Measurements from ENCODE around the gene BBS10. TPM values are rescaled to one million over a fixed set of nuclear protein-coding genes. Genes with fewer than 3 reads are reported as not detected.
"Not testable (repeated sequence)": the region's sequence is repeated elsewhere in the genome, so short reads cannot be mapped to it uniquely, and the experiment has no call there.

Gene BBS10
- total RNA-seq, 1 donor from 2014 or later, result 11.4 TPM

- Mint-ChIP-seq H3K27ac (ENCODE audit: unreplicated experiment) (no peak overlapping the region), H3K9me3 (no peaks in the 10 kb centered on the region), H3K4me1 (no peaks in the 10 kb centered on the region), H3K36me3 (ENCODE audit: low read depth) (peaks cover 20% of the 10 kb centered on the region), H3K27me3 (ENCODE audit: low read depth) (no peaks in the 10 kb centered on the region), H3K4me3 (no peak overlapping the region)
- DNase-seq (ENCODE audit: low read depth, low spot score), result no peak
- TF ChIP-seq, protein P1, sequence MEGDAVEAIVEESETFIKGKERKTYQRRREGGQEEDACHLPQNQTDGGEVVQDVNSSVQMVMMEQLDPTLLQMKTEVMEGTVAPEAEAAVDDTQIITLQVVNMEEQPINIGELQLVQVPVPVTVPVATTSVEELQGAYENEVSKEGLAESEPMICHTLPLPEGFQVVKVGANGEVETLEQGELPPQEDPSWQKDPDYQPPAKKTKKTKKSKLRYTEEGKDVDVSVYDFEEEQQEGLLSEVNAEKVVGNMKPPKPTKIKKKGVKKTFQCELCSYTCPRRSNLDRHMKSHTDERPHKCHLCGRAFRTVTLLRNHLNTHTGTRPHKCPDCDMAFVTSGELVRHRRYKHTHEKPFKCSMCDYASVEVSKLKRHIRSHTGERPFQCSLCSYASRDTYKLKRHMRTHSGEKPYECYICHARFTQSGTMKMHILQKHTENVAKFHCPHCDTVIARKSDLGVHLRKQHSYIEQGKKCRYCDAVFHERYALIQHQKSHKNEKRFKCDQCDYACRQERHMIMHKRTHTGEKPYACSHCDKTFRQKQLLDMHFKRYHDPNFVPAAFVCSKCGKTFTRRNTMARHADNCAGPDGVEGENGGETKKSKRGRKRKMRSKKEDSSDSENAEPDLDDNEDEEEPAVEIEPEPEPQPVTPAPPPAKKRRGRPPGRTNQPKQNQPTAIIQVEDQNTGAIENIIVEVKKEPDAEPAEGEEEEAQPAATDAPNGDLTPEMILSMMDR (conservative IDR thresholded peaks at IDR 0.05), result no peak
Observed at GRCh38 chr12:76379261-76379660, 31.0 kb upstream of the BBS10 start.

GRCh38 chr12:76376876-76377275, 28.7 kb upstream of the BBS10 start:
- not testable (repeated sequence) for H3K4me3 Mint-ChIP-seq; H3K27me3 Mint-ChIP-seq (ENCODE audit: low read depth); H3K9me3 Mint-ChIP-seq; DNase-seq (ENCODE audit: low read depth, low spot score); H3K27ac Mint-ChIP-seq (ENCODE audit: unreplicated experiment); H3K4me1 Mint-ChIP-seq
- peaks cover 24% of the 10 kb centered on the region for H3K36me3 Mint-ChIP-seq (ENCODE audit: low read depth)

GRCh38 chr12:76375939-76376338, 27.7 kb upstream of the BBS10 start:
- Mint-ChIP-seq H3K4me3 (no peak overlapping the region), H3K4me1 (no peaks in the 10 kb centered on the region), H3K36me3 (ENCODE audit: low read depth) (peaks cover 24% of the 10 kb centered on the region), H3K27me3 (ENCODE audit: low read depth) (no peaks in the 10 kb centered on the region), H3K9me3 (no peaks in the 10 kb centered on the region), H3K27ac (ENCODE audit: unreplicated experiment) (no peak overlapping the region)
- no peak for DNase-seq (ENCODE audit: low read depth, low spot score)
- TF ChIP-seq, protein P1 (conservative IDR thresholded peaks at IDR 0.05), result no peak

GRCh38 chr12:76375470-76375869, 27.3 kb upstream of the BBS10 start:
- peaks cover 27% of the 10 kb centered on the region for H3K36me3 Mint-ChIP-seq (ENCODE audit: low read depth)
- TF ChIP-seq, protein P1 (conservative IDR thresholded peaks at IDR 0.05), result no peak
- H3K27ac Mint-ChIP-seq (ENCODE audit: unreplicated experiment), result no peak overlapping the region
- no peaks in the 10 kb centered on the region for H3K9me3 Mint-ChIP-seq
- H3K4me1 Mint-ChIP-seq, result no peaks in the 10 kb centered on the region
- DNase-seq (ENCODE audit: low read depth, low spot score), result no peak
- no peaks in the 10 kb centered on the region for H3K27me3 Mint-ChIP-seq (ENCODE audit: low read depth)
- H3K4me3 Mint-ChIP-seq, result no peak overlapping the region

GRCh38 chr12:76374386-76375020, 26.3 kb upstream of the BBS10 start:
- DNase-seq (ENCODE audit: low read depth, low spot score), result no peak
- Mint-ChIP-seq H3K4me1 (no peaks in the 10 kb centered on the region), H3K4me3 (no peak overlapping the region), H3K27me3 (ENCODE audit: low read depth) (no peaks in the 10 kb centered on the region), H3K27ac (ENCODE audit: unreplicated experiment) (no peak overlapping the region), H3K9me3 (no peaks in the 10 kb centered on the region), H3K36me3 (ENCODE audit: low read depth) (peaks cover 32% of the 10 kb centered on the region)
- TF ChIP-seq, protein P1 (conservative IDR thresholded peaks at IDR 0.05), result no peak

- Mint-ChIP-seq H3K9me3 (peaks cover 6% of the 10 kb centered on the region), H3K4me3 (no peak overlapping the region), H3K27ac (ENCODE audit: unreplicated experiment) (no peak overlapping the region), H3K36me3 (ENCODE audit: low read depth) (peaks cover 58% of the 10 kb centered on the region), H3K4me1 (no peaks in the 10 kb centered on the region), H3K27me3 (ENCODE audit: low read depth) (no peaks in the 10 kb centered on the region)
- no peak for DNase-seq (ENCODE audit: low read depth, low spot score)
- TF ChIP-seq, protein P1 (conservative IDR thresholded peaks at IDR 0.05), result no peak
Observed at GRCh38 chr12:76368230-76368629, 20.0 kb upstream of the BBS10 start.

All from neural crest cell (in vitro differentiated cells).